A549 (cell line): ENCODE data around the gene PTPRN2. TPM values are rescaled to one million over a fixed set of nuclear protein-coding genes. Genes with fewer than 3 reads are reported as not detected.

Source experiments
- ATAC-seq, 2 experiments: fragments of 200-7000 bp in 1 of 2; fragments of >200 bp in 1 of 2; cut with Nextera tagmentation in 1 of 2; cut with Tn5 transposase in 1 of 2; 3 replicates each; pipeline versions ENCODE4 v1.8.0 to v1.9.1; 2018 to 2020; ENCODE audit warnings: mild to moderate bottlenecking in 1 of 2, moderate library complexity in 1 of 2
- CTCF ChIA-PET: fragments of 300-600 bp; sonication (Branson Sonifier 250); formaldehyde crosslinking; extraction: SDS; loops from one replicate; lab custom pipeline; 2021; ENCODE audit warnings: antibody characterized with exemption, inconsistent platforms; lab: Yijun Ruan, JAX
- POLR2A ChIA-PET: fragments of 350-600 bp; formaldehyde crosslinking; extraction: SDS; loops from one replicate; lab custom pipeline; 2021; ENCODE audit warnings: antibody characterized with exemption, inconsistent platforms; lab: Yijun Ruan, JAX
- DNase-seq, 2 experiments: peaks; one replicate each; pipeline versions ENCODE4 v3.0.0 to v3.0.0-alpha.2; 2011 to 2016; ENCODE audit warnings: low read depth in 1 of 2, low spot score in 1 of 2
- FAIRE-seq: peaks from 2 replicates; lab custom pipeline; 2011; peaks lifted over from hg19 to GRCh38; lab: Jason Lieb, UNC
- H3K27ac ChIP-seq, 2 experiments: fragments of >200 bp; sonication (Bioruptor Twin); formaldehyde crosslinking; 3 replicates each; pipeline ENCODE4 v1.5.1; 2016 to 2017
- H3K4me1 ChIP-seq: fragments of >200 bp; sonication (Bioruptor Twin); formaldehyde crosslinking; 3 replicates; pipeline ENCODE4 v1.6.1; 2016
- H3K4me2 ChIP-seq: fragments of >200 bp; sonication (Bioruptor Twin); formaldehyde crosslinking; 3 replicates; pipeline ENCODE4 v1.6.1; 2016
- H3K4me3 ChIP-seq: fragments of >200 bp; sonication (Bioruptor Twin); formaldehyde crosslinking; 3 replicates; pipeline ENCODE4 v1.5.1; 2016
- H3K9me3 ChIP-seq: fragments of >200 bp; sonication (Bioruptor Twin); formaldehyde crosslinking; 3 replicates; pipeline ENCODE4 v1.6.1; 2016
- ATOH8 ChIP-seq: fragments of 250-450 bp; sonication (Bioruptor Pico); IDR thresholded peaks from 2 replicates; pipeline ENCODE4 v1.5.0; 2020; ENCODE audit warnings: low read depth, mild to moderate bottlenecking, moderate library complexity
- CHD4 ChIP-seq: fragments of 200-600 bp; sonication (generic); IDR thresholded peaks from 2 replicates; pipeline ENCODE4 v1.6.1; 2016; ENCODE audit warnings: antibody characterized with exemption, mild to moderate bottlenecking, borderline replicate concordance
- E2F6 ChIP-seq: IDR thresholded peaks from 2 replicates; pipeline ENCODE4 v1.6.1; 2012; ENCODE audit warnings: low read depth, borderline replicate concordance
- ELK1 ChIP-seq: fragments of 150-350 bp; IDR thresholded peaks from 2 replicates; pipeline ENCODE4 v1.6.1; 2014; ENCODE audit warnings: low read depth, mild to moderate bottlenecking, low read length
- FOSB ChIP-seq: fragments of 250-450 bp; sonication (Bioruptor Pico); IDR thresholded peaks from 2 replicates; pipeline ENCODE4 v1.5.0; 2020; ENCODE audit warnings: mild to moderate bottlenecking, moderate library complexity
- FOXS1 ChIP-seq: fragments of 250-450 bp; sonication (Bioruptor Pico); IDR thresholded peaks from 2 replicates; pipeline ENCODE4 v1.5.0; 2020; ENCODE audit warnings: mild to moderate bottlenecking, moderate library complexity
- GATA3 ChIP-seq: IDR thresholded peaks from 2 replicates; pipeline ENCODE4 v1.6.1; 2012; ENCODE audit warnings: borderline replicate concordance
- HES2 ChIP-seq: fragments of >200 bp; sonication (Bioruptor Twin); formaldehyde crosslinking; IDR thresholded peaks from 2 replicates; pipeline ENCODE4 v1.6.1; 2016
- HOXA7 ChIP-seq: fragments of 250-450 bp; sonication (Bioruptor Pico); IDR thresholded peaks from 2 replicates; pipeline ENCODE4 v1.5.0; 2020; ENCODE audit warnings: mild to moderate bottlenecking, moderate library complexity
- HOXB5 ChIP-seq: fragments of 250-450 bp; sonication (Bioruptor Pico); IDR thresholded peaks from 2 replicates; pipeline ENCODE4 v1.5.0; 2020; ENCODE audit warnings: mild to moderate bottlenecking, moderate library complexity
- JUN ChIP-seq, 2 experiments: fragments of >200 bp; sonication (Bioruptor Twin); formaldehyde crosslinking; IDR thresholded peaks; 2 replicates in 1 of 2; 3 replicates in 1 of 2; pipeline ENCODE4 v1.6.1; 2016 to 2017
- JUNB ChIP-seq: fragments of >200 bp; sonication (Bioruptor Twin); formaldehyde crosslinking; IDR thresholded peaks from 2 replicates; pipeline ENCODE4 v1.6.1; 2016
- MAFK ChIP-seq: fragments of 450-650 bp; IDR thresholded peaks from 2 replicates; pipeline ENCODE4 v1.6.1; 2014; ENCODE audit not compliant: partially characterized antibody
- MAZ ChIP-seq: fragments of 150-350 bp; IDR thresholded peaks from 2 replicates; pipeline ENCODE4 v1.6.1; 2014; ENCODE audit warnings: antibody characterized with exemption, low read depth, low read length, borderline replicate concordance
- NPAS2 ChIP-seq: fragments of 250-450 bp; sonication (Bioruptor Pico); IDR thresholded peaks from 2 replicates; pipeline ENCODE4 v1.8.0; 2022; ENCODE audit warnings: mild to moderate bottlenecking, moderate library complexity, borderline replicate concordance
- NR3C1 ChIP-seq: fragments of >200 bp; sonication (Bioruptor Twin); formaldehyde crosslinking; IDR thresholded peaks from 3 replicates; pipeline ENCODE4 v1.6.1; 2017
- PBX3 ChIP-seq: IDR thresholded peaks from 2 replicates; pipeline ENCODE4 v1.6.1; 2012
- RARB ChIP-seq: fragments of 250-450 bp; sonication (Bioruptor Pico); IDR thresholded peaks from 2 replicates; pipeline ENCODE4 v1.8.0; 2021; ENCODE audit warnings: mild to moderate bottlenecking, moderate library complexity
- RCOR1 ChIP-seq: fragments of 150-350 bp; IDR thresholded peaks from 2 replicates; pipeline ENCODE4 v1.6.1; 2014; ENCODE audit warnings: antibody characterized with exemption, low read length, low read depth
- SREBF2 ChIP-seq: fragments of 450-650 bp; IDR thresholded peaks from 2 replicates; pipeline ENCODE4 v1.6.1; 2014; ENCODE audit warnings: mild to moderate bottlenecking, moderate library complexity
- TP53 ChIP-seq: fragments of 250-450 bp; sonication (Bioruptor Pico); IDR thresholded peaks from 2 replicates; pipeline ENCODE4 v1.5.0; 2021; ENCODE audit warnings: mild to moderate bottlenecking, moderate library complexity
- WGBS: methylation state at CpG from one replicate; pipeline ENCODE4 v1.1.6; 2017; ENCODE audit errors: missing lambda C conversion rate; 5-methylcytosine and 5-hydroxymethylcytosine counted together
- polyA plus RNA-seq, 4 experiments: library from polyadenylated mRNA; depleted of rRNA in 3 of 4; stranded (reverse); fragments of >200 nt; fragmentation: RNase III in 1 of 4; extraction: RNeasy Plus Mini Kit Qiagen cat#74134 plus additional on column Dnase treatment in 1 of 4; gene quantifications; 2 replicates in 3 of 4; 3 replicates in 1 of 4; pipeline ENCODE4 v1.2.3, GENCODE V29; 2011 to 2017

PTPRN2 gene
- polyA plus RNA-seq, 2 of the 4 experiments (the other 2 are of a cell fraction): 0.41 to 1.2 TPM

DNA sequence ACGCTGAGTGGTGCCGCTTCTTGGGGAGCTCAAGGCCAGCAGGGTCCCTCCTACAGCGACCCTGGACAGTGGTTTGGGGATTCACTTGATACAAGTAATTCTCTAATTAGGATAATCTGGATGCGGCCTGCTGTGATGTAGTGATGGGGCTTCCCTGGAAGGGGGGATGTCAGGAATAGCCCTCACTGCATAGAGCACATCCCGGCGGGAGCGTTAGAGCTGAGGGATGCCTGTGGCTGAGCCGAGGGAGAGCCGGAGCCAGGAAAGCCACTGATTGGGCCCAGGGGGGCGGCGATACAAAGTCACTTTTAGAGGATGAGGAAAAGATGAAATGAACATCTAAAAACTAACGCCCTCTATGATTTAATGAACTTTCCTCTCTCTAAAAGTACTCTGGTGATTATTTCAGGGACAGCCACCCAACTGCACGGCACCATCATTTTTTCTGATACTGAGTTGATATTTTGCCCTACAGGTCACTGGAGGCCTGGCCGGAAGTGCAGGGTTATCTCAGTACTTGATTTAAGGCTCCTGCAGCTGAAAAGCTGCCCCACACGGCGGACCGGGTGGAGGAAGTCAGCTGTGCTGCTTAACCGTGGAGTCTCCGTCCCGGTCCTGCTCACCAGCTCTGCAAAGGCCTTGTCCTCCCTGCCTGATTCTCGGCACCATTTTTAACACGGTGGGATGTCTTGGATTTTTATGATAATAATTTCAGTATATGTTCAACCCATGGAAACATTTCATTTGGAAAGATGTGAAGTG, 732.0 kb downstream of the PTPRN2 start:
- TF ChIP-seq JUNB (no peak), RCOR1 (no peak), CHD4 (no peak), ATOH8 (CRISPR knock-in tag) (no peak), FOSB (CRISPR knock-in tag) (no peak), HES2 (no peak), MAZ (no peak)
- DNase-seq: no peak
- no peaks in the 10 kb centered on the region for H3K4me1 ChIP-seq
- no peaks in the 10 kb centered on the region for H3K9me3 ChIP-seq
- FAIRE-seq: no peak
- POLR2A ChIA-PET: no interaction called here
- H3K4me3 ChIP-seq: no peak overlapping the region
- CTCF ChIA-PET: no interaction called here
- no peak overlapping the region for H3K4me2 ChIP-seq
- 66% methylated on average over 22 of the region's 22 CpGs for WGBS
- no peak for ATAC-seq
- no peak overlapping the region for H3K27ac ChIP-seq

GRCh38 chr7:157855016-157855415, 732.6 kb downstream of the PTPRN2 start:
- FAIRE-seq (no peak), DNase-seq (no peak), ATAC-seq (no peak)
- POLR2A ChIA-PET: no interaction called here
- WGBS: 65% methylated on average over 21 of the region's 22 CpGs
- TF ChIP-seq NPAS2 (CRISPR knock-in tag) (no peak), RARB (no peak), MAFK (no peak), CHD4 (no peak), NR3C1 (no peak), FOXS1 (CRISPR knock-in tag) (no peak), HOXA7 (CRISPR knock-in tag) (no peak), GATA3 (no peak), HOXB5 (CRISPR knock-in tag) (no peak), E2F6 (no peak), PBX3 (no peak), TP53 (CRISPR knock-in tag) (no peak), SREBF2 (no peak), ELK1 (no peak), JUN (IDR thresholded peaks at IDR 0.05) (no peak)
- Histone ChIP-seq H3K9me3 (no peaks in the 10 kb centered on the region), H3K4me3 (no peak overlapping the region), H3K4me1 (no peaks in the 10 kb centered on the region), H3K27ac (no peak overlapping the region), H3K4me2 (no peak overlapping the region)
- CTCF ChIA-PET: no interaction called here
